HG02763 (cell line): ENCODE measurements around the gene GPR75.

Experiments
- ATAC-seq: cut with Tn5 transposase; IDR thresholded peaks from one replicate; pipeline ENCODE4 v1.9.1; 2021; ENCODE audit warnings: mild to moderate bottlenecking, moderate library complexity; ENCODE audit not compliant: unreplicated experiment

The GPR75 gene

GRCh38 chr2:53859206-53860181, at the start of gene GPR75:
Gene GPR75, minus strand, starts transcription at chr2:53859967. Its CDS starts 5,211 bp downstream, at chr2:53854756.
- ATAC-seq, result no peak

DNA sequence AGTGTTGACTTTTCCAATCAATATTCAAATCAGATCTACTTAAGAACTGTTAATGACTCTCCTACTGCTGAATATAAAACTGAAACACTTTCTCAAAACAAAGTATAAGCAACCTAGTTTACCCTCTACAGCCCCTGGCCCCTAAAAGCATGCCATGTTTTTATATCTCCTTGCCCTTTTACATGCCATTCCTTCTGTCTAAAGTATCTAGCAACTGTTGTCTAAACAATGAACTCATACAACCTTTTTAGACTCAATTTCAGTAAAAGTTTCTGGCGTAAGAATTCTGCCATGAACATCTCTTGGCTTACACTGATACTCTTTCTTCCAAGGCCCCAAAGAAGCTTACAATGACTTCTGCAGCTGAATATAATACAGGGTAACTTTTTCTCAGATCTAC, 47.8 kb upstream of the GPR75 start:
- ATAC-seq, result no peak

- no peak for ATAC-seq
These were observed 45.6 kb upstream of the GPR75 start for GRCh38 chr2:53905396-53905795.

DNA sequence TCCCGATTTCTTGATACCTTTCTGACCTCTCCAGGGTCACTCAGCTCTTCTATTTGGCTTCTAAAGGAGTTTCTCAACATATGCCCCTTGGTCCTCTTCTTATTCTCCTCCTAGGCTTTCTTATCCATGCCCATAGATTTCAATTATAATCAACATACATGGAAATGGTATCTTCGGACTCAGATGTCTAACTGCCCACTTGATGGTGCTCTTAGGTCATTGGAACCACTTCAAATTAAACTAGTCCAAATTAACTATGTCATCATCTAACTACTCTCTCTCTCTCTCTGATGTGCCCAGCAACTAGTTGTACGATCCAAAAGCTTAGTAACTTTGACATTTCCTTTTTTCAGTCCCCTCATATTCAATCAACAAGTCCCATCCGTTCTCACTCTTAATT, 43.2 kb upstream of the GPR75 start:
- ATAC-seq, result no peak

DNA sequence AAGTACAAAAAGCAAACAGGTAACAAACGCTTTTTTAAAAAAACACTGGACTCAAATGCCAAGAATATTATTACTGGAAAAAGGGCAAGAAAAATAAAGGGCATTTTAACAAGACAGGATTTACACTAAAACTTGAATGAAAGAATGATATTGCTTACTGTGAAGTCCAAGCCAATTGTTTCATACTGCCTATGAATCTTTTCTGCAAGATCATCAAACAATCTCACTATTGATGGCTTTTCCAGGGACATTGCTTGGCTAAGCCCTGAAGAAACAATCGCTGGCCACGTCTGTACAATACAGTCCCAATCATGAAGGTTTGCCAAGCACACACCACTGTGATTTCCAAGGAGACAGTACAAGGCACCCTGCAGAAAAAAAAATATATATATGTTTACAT, 41.4 kb upstream of the GPR75 start:
- no peak for ATAC-seq

DNA sequence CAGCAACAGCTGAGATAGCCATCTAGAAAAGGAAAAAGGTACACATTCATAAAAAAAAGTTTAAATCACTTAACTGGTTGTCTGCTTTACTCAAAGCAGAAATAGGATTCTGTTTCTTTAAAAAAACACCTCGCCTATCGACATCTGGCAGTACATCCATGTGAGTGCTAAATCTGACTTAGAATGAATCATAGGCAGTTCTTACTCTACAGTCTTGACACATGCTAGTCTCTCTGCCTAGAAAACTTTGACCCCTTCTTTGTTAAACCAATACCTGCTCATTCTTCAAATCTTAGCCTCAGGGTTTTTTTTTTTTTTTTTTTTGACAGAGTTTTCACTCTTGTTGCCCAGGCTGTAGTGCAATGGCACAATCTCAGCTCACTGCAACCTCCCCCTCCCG, 37.1 kb upstream of the GPR75 start:
- ATAC-seq, result no peak

DNA sequence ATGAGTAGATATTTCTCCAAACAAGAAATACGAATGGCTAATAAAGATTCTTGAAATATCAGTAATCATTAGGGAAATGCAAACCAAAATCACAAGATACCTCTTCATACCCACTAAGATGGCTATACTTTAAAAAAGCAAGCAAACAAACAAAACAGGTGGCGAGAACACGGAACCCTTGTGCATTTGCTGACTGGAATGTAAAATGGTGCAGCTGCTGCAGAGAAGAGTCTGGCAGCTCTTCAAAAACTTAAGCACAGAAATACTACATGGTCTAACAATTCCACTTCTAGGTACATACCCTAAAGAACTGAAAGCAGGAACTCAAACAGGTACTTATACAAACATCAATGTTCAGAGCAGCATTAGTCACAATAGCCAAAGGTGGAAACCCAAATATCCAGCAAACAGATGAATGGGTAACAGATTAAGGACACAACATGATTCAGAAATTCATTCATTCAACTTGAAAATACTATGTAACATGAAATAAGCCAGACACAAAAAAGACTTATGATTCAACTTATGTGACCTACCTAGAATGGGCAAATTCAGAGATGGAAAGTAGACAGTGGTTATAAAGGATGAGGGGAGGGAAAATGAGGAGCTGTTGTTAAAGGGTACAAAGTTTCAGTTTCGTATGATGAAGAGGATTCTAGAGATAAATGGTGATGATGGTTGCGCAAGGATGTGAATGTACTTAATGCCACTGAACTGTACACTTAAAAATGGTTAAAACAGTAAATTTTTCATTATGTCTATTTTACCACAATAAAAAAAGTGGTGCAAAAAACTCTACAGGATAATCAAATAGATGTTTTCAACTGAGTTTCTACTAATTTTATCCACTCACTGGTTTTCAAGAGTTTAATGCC, 26.9 kb upstream of the GPR75 start:
- no peak for ATAC-seq

GRCh38 chr2:53884883-53885282, 25.1 kb upstream of the GPR75 start:
- no peak for ATAC-seq

DNA sequence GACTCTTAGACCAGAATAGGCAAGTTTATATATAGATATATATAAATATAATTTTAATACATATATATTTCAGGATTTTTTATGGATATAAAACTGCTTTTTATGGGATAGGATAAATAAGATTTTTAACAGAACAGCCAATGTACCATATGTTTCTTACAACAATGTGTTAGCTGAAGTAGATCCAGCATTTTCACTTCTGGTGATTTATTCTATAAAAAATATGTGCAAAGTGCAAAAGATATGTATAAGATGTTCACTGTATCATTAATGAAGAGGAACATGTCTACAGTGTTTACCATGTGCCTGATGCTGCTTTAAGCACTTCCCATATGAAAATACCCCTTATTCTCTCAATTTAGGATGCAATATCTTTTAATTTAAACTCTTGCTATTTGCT, 22.2 kb upstream of the GPR75 start:
- no peak for ATAC-seq

GRCh38 chr2:53881360-53881759, 21.6 kb upstream of the GPR75 start:
- ATAC-seq, result no peak

DNA sequence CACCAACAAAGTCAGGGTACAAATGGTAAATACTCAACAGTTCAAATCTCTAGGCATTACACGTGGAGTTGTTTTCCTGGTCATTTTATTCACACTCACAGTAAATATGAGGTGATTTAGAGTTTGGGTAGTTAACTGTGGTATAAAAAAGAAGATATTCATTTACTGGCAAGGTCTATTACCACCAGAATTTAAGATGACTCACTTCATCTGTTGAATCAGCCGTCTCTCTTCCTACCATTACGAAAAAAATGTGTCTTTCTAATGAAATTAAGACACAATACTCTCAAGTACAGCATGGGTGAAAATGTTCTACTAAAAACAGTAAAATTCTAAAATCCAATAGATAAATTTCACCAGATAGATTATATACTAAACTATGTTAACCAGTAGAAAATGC, 21.0 kb upstream of the GPR75 start:
- no peak for ATAC-seq

DNA sequence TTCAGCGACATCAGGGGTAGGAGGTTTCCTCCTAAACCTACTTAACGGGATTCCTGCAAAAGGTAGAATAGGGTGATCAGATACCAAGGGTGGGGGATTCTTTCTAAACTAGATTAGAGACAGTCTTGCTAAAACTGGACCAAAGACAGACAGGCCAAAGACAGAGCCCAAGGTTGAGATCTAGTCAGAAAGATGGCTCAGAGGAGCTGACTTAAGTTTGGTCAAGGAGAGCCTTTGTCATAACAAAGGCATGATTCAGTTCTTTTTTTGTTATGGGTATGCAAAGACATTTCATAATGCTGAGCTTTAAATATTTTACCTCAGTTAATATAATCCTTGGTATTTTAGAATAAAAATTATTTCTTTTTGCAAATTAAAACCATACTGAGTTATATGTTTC, 17.8 kb upstream of the GPR75 start:
- no peak for ATAC-seq

DNA sequence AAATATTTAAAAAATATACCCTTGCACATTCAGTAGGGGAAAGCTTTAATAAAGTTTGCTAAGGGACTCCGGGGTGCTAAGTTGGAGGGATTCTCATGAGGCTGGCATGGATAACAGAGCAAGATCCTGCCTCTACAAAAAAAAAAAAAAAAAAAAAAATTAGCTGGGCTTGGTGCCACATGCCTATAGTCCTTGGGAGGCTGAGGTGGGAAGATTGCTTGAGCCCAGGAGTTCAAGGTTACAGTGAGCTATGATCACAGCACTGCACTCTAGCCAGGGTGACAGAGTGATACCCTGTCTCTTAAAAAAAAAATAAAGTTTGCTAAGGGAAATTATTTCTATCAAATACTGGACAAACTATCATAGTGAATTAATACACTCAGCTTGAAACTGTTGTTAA, 17.3 kb upstream of the GPR75 start:
- ATAC-seq, result no peak

GRCh38 chr2:53874401-53874950, 14.7 kb upstream of the GPR75 start:
- ATAC-seq, result no peak

GRCh38 chr2:53867773-53868172, 8.0 kb upstream of the GPR75 start:
- ATAC-seq, result no peak

DNA sequence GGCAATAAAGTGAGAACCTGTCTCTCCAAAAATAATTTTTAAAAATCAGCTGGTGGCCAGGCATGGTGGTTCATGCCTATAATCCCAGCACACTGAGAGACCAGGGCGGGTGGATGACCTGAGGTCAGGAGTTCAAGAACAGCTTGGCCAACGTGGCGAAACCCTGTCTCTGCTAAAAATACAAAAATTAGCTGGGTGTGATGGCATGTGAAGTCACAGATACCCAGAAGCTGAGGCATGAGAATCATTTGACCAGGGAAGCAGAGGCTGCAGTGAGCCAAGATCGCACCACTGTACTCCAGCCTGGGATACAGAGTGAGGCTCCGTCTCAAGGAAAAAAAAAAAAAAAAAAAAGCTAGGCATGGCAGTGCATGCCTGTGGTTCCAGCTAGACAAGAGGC, 7.4 kb upstream of the GPR75 start:
- no peak for ATAC-seq

GRCh38 chr2:53865962-53866361, 6.2 kb upstream of the GPR75 start:
- ATAC-seq, result no peak

GRCh38 chr2:53865264-53865663, 5.5 kb upstream of the GPR75 start:
- ATAC-seq, result no peak

GRCh38 chr2:53863538-53864227, 3.9 kb upstream of the GPR75 start:
- no peak for ATAC-seq

DNA sequence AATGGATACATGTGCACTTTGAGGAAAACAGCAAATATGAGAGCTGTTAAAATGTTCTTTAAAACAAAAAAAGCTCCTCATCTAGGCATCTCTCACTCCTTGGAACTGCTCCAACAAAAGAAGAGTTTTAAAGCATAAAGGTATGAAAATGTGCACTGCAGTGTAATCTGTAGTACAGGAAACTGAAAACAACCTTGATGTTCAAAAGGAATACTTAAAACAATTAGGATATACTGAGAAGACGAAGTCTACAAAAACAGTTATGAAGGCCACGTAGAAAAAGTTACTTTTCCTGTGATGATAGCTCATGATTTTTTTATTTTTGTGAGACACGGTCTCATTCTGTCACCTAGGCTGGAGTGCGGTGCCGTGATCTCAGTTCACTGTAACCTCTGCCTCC, 2.1 kb upstream of the GPR75 start:
- no peak for ATAC-seq

DNA sequence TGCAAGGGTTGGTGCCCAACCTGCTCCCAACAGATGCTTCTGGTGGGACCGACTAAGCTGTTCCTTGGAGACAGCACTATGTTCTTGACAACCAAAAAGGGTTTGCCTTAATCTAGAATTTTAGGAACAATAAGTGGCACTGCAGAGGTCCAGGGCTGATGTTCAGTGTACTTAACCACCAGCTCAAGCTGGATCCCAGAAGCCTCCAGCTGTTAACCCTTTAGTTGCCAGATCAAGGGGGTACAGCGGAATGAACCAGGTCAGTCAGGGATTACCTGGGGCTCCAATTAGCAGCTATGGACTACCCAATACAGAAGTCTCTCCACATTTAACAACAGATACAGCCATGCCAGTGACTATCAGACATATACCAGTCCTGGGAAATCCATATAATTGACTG, 3.5 kb downstream of the GPR75 start:
- ATAC-seq, result no peak
